Hepatocyte (in vitro differentiated cells): ENCODE data around the gene KCNE4. TPM values are rescaled to one million over a fixed set of nuclear protein-coding genes. Genes with fewer than 3 reads are reported as not detected.

Source experiments
- DNase-seq: peaks from one replicate; pipeline ENCODE4 v3.0.0-alpha.2; 2016; ENCODE audit warnings: low spot score
- H2AFZ ChIP-seq: fragments of 200-600 bp; sonication (generic); 2 replicates; pipeline ENCODE4 v1.6.0; 2016; ENCODE audit warnings: antibody characterized with exemption, mild to moderate bottlenecking
- H3K27ac ChIP-seq: fragments of 200-600 bp; sonication (generic); 2 replicates; pipeline ENCODE4 v1.5.1; 2016; ENCODE audit warnings: mild to moderate bottlenecking
- H3K27me3 ChIP-seq: fragments of 200-600 bp; sonication (generic); 2 replicates; pipeline ENCODE4 v1.6.1; 2016
- H3K36me3 ChIP-seq: fragments of 200-600 bp; sonication (generic); replicated peaks from 2 replicates; pipeline ENCODE4 v1.5.1; 2016; ENCODE audit warnings: low read depth; ENCODE audit not compliant: insufficient read depth
- H3K4me1 ChIP-seq: fragments of 200-600 bp; sonication (generic); 2 replicates; pipeline ENCODE4 v1.5.1; 2016; ENCODE audit warnings: mild to moderate bottlenecking, moderate library complexity; ENCODE audit not compliant: insufficient read depth
- H3K4me2 ChIP-seq: fragments of 200-600 bp; sonication (generic); 2 replicates; pipeline ENCODE4 v1.6.0; 2016
- H3K4me3 ChIP-seq: fragments of 200-600 bp; sonication (generic); 2 replicates; pipeline ENCODE4 v1.5.1; 2016; ENCODE audit warnings: mild to moderate bottlenecking
- H3K79me2 ChIP-seq: fragments of 200-600 bp; sonication (generic); 2 replicates; pipeline ENCODE4 v1.6.0; 2017; ENCODE audit warnings: mild to moderate bottlenecking
- H3K9me2 ChIP-seq: fragments of 200-600 bp; sonication (generic); replicated peaks from 2 replicates; pipeline ENCODE4 v1.6.0; 2017; ENCODE audit warnings: mild to moderate bottlenecking; ENCODE audit not compliant: insufficient read depth
- H3K9me3 ChIP-seq: fragments of 200-600 bp; sonication (generic); 2 replicates; pipeline ENCODE4 v1.5.1; 2016; ENCODE audit warnings: low read depth, mild to moderate bottlenecking
- H4K20me1 ChIP-seq: fragments of 200-600 bp; sonication (generic); 2 replicates; pipeline ENCODE4 v1.6.0; 2016; ENCODE audit warnings: mild to moderate bottlenecking; ENCODE audit not compliant: insufficient read depth, poor library complexity, severe bottlenecking
- EZH2 ChIP-seq: fragments of 200-600 bp; sonication (generic); IDR thresholded peaks from 2 replicates; pipeline ENCODE4 v1.6.1; 2016; ENCODE audit warnings: antibody characterized with exemption, mild to moderate bottlenecking, borderline replicate concordance
- EZH2phosphoT487 ChIP-seq: fragments of 200-600 bp; sonication (generic); IDR thresholded peaks from one replicate; pipeline ENCODE4 v1.6.1; 2018; ENCODE audit warnings: antibody characterized with exemption, mild to moderate bottlenecking, low read depth, moderate library complexity; ENCODE audit not compliant: unreplicated experiment, severe bottlenecking
- WGBS: methylation state at CpG from one replicate; pipeline ENCODE4 v1.1.6; 2016; ENCODE audit warnings: low lambda C conversion rate; ENCODE audit errors: missing lambda C conversion rate; 5-methylcytosine and 5-hydroxymethylcytosine counted together
- polyA plus RNA-seq: library from polyadenylated mRNA; unstranded; fragments of >200 nt; fragmentation: Nextera tagmentation; extraction: Ambion mirVana; gene quantifications from 2 replicates; pipeline ENCODE4 v1.2.1, GENCODE V29; 2016
- total RNA-seq: library from RNA; depleted of rRNA; stranded (reverse); fragments of >200 nt; gene quantifications from 2 replicates; pipeline ENCODE4 v1.2.3, GENCODE V29; 2014
- TF ChIP-seq, protein P1 (sequence below): fragments of 200-600 bp; sonication (generic); IDR thresholded peaks from 2 replicates; pipeline ENCODE4 v1.5.1; 2016; ENCODE audit warnings: antibody characterized with exemption, mild to moderate bottlenecking; ENCODE audit not compliant: poor library complexity

KCNE4 gene
- total and polyA plus RNA-seq, 2 experiments from 2014 or later = 51.4 to 54.6 TPM

DNA sequence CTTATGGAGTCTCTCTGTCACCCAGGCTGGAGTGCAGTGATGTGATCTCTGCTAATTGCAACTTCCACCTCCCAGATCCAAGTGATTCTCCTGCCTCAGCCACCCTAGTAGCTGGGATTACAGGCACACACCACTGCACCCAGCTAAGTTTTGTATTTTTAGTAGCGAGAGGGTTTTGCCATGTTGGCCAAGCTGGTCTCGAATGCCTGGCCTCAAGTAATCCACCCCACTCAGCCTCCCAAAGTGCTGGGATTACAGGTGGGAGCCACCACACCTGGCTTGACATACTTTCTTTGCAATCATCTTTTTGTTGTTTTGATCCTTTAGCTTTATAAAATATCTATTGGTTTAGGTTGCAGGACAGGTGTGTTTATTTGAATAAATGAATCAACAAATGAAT, 9.7 kb upstream of the KCNE4 start:
- Histone ChIP-seq H3K27ac (peak overlapping the region; percentile 72), H3K4me2 (no peak overlapping the region), H3K27me3 (no peaks in the 10 kb centered on the region), H3K4me3 (no peak overlapping the region), H3K9me2 (no peaks in the 10 kb centered on the region), H3K79me2 (no peaks in the 10 kb centered on the region), H3K36me3 (no peaks in the 10 kb centered on the region), H4K20me1 (no peaks in the 10 kb centered on the region), H2AFZ (no peak overlapping the region), H3K9me3 (no peaks in the 10 kb centered on the region), H3K4me1 (peaks cover 10% of the 10 kb centered on the region)
- no peak for DNase-seq
- TF ChIP-seq EZH2 = no peak
- TF ChIP-seq, protein P1, sequence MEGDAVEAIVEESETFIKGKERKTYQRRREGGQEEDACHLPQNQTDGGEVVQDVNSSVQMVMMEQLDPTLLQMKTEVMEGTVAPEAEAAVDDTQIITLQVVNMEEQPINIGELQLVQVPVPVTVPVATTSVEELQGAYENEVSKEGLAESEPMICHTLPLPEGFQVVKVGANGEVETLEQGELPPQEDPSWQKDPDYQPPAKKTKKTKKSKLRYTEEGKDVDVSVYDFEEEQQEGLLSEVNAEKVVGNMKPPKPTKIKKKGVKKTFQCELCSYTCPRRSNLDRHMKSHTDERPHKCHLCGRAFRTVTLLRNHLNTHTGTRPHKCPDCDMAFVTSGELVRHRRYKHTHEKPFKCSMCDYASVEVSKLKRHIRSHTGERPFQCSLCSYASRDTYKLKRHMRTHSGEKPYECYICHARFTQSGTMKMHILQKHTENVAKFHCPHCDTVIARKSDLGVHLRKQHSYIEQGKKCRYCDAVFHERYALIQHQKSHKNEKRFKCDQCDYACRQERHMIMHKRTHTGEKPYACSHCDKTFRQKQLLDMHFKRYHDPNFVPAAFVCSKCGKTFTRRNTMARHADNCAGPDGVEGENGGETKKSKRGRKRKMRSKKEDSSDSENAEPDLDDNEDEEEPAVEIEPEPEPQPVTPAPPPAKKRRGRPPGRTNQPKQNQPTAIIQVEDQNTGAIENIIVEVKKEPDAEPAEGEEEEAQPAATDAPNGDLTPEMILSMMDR = no peak
- no peak for TF ChIP-seq EZH2phosphoT487
- WGBS = 95% methylated on average over 2 of the region's 2 CpGs

DNA sequence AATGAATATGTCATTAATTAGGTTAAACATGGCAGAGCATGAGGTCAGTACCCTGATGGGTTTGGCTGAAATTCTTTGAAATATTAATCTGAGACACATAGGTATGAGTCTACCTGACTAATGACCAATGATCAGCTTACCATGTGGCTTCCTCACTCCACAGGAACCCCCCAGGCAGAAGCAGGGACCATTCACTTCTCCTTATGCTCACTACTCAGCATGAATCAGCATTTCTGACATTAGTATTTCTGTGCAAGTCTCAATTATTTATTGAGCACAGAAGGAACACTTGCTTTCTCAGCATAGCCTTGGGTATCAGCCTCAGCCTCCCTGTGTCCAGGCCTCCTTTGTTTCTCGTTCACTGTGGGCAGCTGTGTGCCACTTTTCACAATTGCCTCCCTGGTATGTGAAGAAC, 9.3 kb upstream of the KCNE4 start:
- H3K4me2 ChIP-seq = no peak overlapping the region
- H3K79me2 ChIP-seq = no peaks in the 10 kb centered on the region
- no peaks in the 10 kb centered on the region for H4K20me1 ChIP-seq
- no peaks in the 10 kb centered on the region for H3K9me2 ChIP-seq
- H3K36me3 ChIP-seq = no peaks in the 10 kb centered on the region
- no peak overlapping the region for H3K27ac ChIP-seq
- H3K9me3 ChIP-seq = no peaks in the 10 kb centered on the region
- WGBS = 94% methylated on average over 1 of the region's 1 CpG
- TF ChIP-seq EZH2phosphoT487 = no peak
- TF ChIP-seq, protein P1 = no peak
- TF ChIP-seq EZH2 = no peak
- no peak overlapping the region for H2AFZ ChIP-seq
- H3K4me1 ChIP-seq = peaks cover 8% of the 10 kb centered on the region
- H3K27me3 ChIP-seq = no peaks in the 10 kb centered on the region
- no peak overlapping the region for H3K4me3 ChIP-seq
- DNase-seq = no peak

DNA sequence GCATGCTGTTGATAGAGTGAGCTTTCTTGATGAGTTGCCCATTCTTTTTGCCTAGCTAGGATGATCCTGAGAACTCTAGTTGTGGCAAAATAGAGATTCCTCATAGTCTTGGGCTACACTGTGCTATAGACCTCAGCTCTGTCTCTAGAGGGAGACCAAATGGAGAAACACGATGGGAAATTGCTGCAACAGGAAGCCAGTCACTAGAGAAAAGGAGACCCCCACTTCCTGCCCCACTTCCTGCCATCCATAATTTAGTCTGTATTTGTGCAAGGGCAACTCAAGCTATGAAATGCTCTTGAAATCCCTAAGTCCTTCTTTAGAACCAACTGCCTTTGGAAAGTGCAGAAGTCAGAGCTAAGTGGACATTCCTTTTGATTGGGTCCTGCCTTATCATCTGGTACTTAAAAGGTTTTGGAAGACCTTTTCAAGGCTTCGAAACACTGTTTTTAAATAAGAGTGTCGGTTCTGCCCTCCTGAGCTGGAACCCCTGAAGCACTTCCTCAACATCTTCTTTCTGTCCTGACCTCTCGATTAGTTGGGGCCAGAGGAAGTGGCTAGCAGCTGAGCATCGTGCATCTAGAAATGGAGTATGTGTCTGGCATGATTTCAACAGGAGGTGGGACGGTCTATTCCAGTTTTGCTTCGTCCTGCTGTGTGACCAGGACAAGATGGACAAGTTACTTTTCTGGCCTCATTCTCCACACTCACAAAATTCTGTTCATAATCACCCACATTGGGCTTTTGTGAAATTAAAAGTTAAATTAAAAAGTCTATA, 8.6 kb upstream of the KCNE4 start:
- H3K4me2 ChIP-seq = no peak overlapping the region
- no peak overlapping the region for H3K4me3 ChIP-seq
- H3K27ac ChIP-seq = peak overlapping the region; percentile 71
- H2AFZ ChIP-seq = no peak overlapping the region
- H3K36me3 ChIP-seq = no peaks in the 10 kb centered on the region
- H3K9me3 ChIP-seq = no peaks in the 10 kb centered on the region
- H3K9me2 ChIP-seq = no peaks in the 10 kb centered on the region
- H3K79me2 ChIP-seq = no peaks in the 10 kb centered on the region
- peaks cover 15% of the 10 kb centered on the region for H3K4me1 ChIP-seq
- TF ChIP-seq EZH2 (no peak), EZH2phosphoT487 (no peak)
- TF ChIP-seq, protein P1 = no peak
- no peaks in the 10 kb centered on the region for H3K27me3 ChIP-seq
- no peak for DNase-seq
- WGBS = 76% methylated on average over 7 of the region's 7 CpGs
- H4K20me1 ChIP-seq = no peaks in the 10 kb centered on the region
